SU-DHL-6 (cell line): ENCODE measurements around the gene TBC1D22A.

Experiments used
- CTCF ChIP-seq: fragments of 200-600 bp; sonication (generic); IDR thresholded peaks from one replicate; pipeline ENCODE4 v1.5.1; 2017; ENCODE audit warnings: antibody characterized with exemption, mild to moderate bottlenecking, low read length, moderate library complexity; ENCODE audit not compliant: insufficient read depth, poor library complexity, severe bottlenecking
- EZH2phosphoT487 ChIP-seq: fragments of 200-600 bp; sonication (generic), shearing (Covaris generic); conservative IDR thresholded peaks from 2 replicates; pipeline ENCODE4 v1.6.1; 2018; ENCODE audit warnings: mild to moderate bottlenecking, antibody characterized with exemption, low read length, moderate library complexity, mixed read lengths

GRCh38 chr22:46815132-46815531, 52.7 kb downstream of the TBC1D22A start:
- no peak for TF ChIP-seq EZH2phosphoT487
- no peak for TF ChIP-seq CTCF
